Activated T-helper 17 cell treated with anti-CD3 and anti-CD28 coated beads, Interleukin-2, amount 50 U/mL, for 72 hours (primary cell): ENCODE data around the gene CAPN3. TPM values are rescaled to one million over a fixed set of nuclear protein-coding genes. Genes with fewer than 3 reads are reported as not detected.

Source experiments
- ATAC-seq: fragments of 150-1000 bp; cut with Tn5 transposase; replicated peaks from 2 replicates; pipeline ENCODE4 v1.10.0; 2021; ENCODE audit warnings: mild to moderate bottlenecking, moderate library complexity
- H3K27ac Mint-ChIP-seq: one replicate; pipeline ENCODE4 v1.8.0; 2022; ENCODE audit warnings: mixed read lengths
- H3K27me3 Mint-ChIP-seq: one replicate; pipeline ENCODE4 v1.8.0; 2022; ENCODE audit warnings: mixed read lengths
- H3K36me3 Mint-ChIP-seq: one replicate; pipeline ENCODE4 v1.8.0; 2022; ENCODE audit warnings: low read depth, mild to moderate bottlenecking, mixed read lengths
- H3K4me1 Mint-ChIP-seq: one replicate; pipeline ENCODE4 v1.8.0; 2022; ENCODE audit warnings: mixed read lengths
- H3K4me3 Mint-ChIP-seq: one replicate; pipeline ENCODE4 v1.8.0; 2022; ENCODE audit warnings: mild to moderate bottlenecking, mixed read lengths
- H3K9me3 Mint-ChIP-seq: one replicate; pipeline ENCODE4 v1.8.0; 2022; ENCODE audit warnings: mixed read lengths
- total RNA-seq, 2 donors: library from RNA; stranded (reverse); gene quantifications; one replicate each; pipeline ENCODE4 v1.2.3, GENCODE V29; 2022

CAPN3 gene
- total RNA-seq, 2 donors from 2014 or later: 3.2 to 4.6 TPM

DNA sequence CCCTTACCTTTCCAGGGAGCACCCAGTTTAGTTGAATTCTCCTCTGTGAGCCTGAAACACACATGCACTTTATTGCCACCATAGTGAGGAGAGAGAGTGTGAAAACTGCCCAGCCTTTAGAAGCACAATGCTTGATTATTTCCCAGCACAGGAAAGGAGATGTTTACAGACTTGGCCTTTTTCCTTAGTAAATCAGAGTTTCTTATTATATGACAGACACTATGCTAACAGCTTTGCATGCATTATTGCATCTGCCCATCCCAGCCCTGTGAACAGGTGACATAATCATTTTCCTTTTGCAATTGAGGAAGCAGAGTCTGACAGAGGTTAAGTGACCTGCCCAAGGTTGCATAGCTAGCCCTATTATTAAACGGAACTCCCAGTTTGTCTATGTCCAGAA lies 36.5 kb downstream of the CAPN3 start:
- ATAC-seq: no peak
- H3K27me3 Mint-ChIP-seq: no peaks in the 10 kb centered on the region
- H3K9me3 Mint-ChIP-seq: no peaks in the 10 kb centered on the region
- no peaks in the 10 kb centered on the region for H3K4me1 Mint-ChIP-seq
- H3K36me3 Mint-ChIP-seq: peaks cover 6% of the 10 kb centered on the region
- H3K27ac Mint-ChIP-seq: no peak overlapping the region
- H3K4me3 Mint-ChIP-seq: no peak overlapping the region

DNA sequence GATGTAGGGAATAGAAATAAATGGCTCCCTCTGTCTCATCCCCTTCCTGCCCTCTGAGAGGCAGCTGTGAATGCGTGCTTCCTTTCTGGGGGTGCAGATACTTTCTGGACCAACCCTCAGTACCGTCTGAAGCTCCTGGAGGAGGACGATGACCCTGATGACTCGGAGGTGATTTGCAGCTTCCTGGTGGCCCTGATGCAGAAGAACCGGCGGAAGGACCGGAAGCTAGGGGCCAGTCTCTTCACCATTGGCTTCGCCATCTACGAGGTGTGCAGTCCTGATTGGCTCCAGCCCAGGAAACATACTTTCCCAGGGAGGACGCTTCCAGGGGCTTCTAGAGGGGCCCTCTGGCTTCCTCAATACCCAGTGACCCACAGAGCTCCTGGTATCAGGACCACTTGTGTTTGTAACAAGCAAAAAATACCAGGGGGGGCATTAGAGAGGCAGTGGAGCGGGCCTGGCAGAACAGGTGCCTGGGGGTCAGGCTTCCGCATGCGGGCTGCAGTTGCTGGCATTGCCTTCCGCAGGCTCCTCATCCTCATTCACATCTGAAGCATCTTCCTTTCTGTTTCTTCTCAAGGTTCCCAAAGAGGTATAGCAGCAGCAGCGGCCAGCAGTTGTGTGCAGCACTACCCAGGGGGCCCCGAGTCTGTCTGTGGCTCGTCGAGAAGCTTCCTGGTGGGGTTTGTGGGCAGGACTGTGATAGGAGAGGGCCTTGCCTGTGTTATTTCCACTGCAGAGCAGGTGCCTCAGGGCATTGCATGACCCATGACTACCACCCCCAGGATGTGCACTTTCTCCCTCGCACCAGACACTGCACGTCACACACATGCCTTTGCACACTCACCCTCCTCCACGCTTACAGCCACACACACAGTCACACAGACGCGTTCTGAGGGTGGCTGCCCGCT lies 42.5 kb downstream of the CAPN3 start:
- Mint-ChIP-seq H3K36me3 (peaks cover 6% of the 10 kb centered on the region), H3K9me3 (no peaks in the 10 kb centered on the region)

DNA sequence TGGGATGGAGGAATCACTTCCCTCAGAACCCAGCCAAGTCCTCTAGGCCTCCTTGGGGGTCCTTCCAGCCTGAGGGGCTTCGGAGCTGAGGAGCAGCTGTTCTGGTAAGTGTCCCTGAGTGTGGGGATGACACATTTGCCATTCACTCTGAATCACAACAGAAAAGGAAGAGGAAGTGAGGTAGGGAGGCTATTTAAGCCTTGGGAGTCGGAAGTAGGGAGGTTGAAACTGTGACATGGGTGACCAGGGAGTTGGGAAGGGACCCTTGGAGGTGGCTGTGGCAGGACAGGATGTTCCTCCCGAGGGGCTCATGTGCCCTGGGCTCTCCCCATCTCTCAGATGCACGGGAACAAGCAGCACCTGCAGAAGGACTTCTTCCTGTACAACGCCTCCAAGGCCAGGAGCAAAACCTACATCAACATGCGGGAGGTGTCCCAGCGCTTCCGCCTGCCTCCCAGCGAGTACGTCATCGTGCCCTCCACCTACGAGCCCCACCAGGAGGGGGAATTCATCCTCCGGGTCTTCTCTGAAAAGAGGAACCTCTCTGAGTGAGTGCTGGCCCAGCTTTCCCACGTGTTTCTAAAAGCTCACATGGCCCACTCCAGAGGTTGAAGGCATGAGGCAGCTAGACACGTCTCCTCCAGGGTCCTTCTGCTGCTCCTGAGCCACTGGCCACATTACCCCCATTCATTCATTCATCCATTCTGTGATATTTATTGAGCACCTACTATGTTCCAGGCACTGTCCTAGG lies 43.3 kb downstream of the CAPN3 start:
- H3K4me1 Mint-ChIP-seq: peaks cover 6% of the 10 kb centered on the region
- no peaks in the 10 kb centered on the region for H3K27me3 Mint-ChIP-seq
- H3K9me3 Mint-ChIP-seq: no peaks in the 10 kb centered on the region
- peak overlapping the region; percentile 50 for H3K4me3 Mint-ChIP-seq
- peaks cover 6% of the 10 kb centered on the region for H3K36me3 Mint-ChIP-seq
- ATAC-seq: no peak
- H3K27ac Mint-ChIP-seq: peak overlapping the region; percentile 48

More for the DNA sequence above, 42.5 kb downstream of the CAPN3 start:
- peaks cover 6% of the 10 kb centered on the region for H3K4me1 Mint-ChIP-seq
- peak overlapping the region; percentile 6 for H3K27ac Mint-ChIP-seq
- ATAC-seq: peak; percentile 74
- H3K4me3 Mint-ChIP-seq: peak overlapping the region; percentile 50
- no peaks in the 10 kb centered on the region for H3K27me3 Mint-ChIP-seq

DNA sequence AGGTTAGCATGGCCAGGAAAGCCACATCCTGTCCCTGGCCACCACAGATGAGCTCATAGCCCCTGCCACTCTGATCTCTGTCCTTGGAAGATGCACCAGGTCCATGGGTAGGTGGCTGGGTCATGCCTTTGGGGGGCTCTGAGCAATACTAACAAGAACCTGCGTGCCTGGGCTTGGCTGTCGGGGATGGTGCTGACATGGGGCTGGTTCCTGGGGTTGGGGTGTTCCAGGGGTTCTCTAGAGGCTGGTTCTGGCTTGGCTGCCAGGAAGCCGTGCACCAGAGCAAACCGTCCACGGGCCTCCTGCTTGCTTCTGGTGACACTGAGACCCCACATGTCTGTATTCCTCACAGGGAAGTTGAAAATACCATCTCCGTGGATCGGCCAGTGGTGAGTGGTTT lies 44.1 kb downstream of the CAPN3 start:
- Mint-ChIP-seq H3K4me1 (peaks cover 6% of the 10 kb centered on the region), H3K27me3 (no peaks in the 10 kb centered on the region), H3K9me3 (no peaks in the 10 kb centered on the region), H3K36me3 (peaks cover 6% of the 10 kb centered on the region), H3K27ac (peak overlapping the region; percentile 48), H3K4me3 (no peak overlapping the region)
- ATAC-seq: no peak

DNA sequence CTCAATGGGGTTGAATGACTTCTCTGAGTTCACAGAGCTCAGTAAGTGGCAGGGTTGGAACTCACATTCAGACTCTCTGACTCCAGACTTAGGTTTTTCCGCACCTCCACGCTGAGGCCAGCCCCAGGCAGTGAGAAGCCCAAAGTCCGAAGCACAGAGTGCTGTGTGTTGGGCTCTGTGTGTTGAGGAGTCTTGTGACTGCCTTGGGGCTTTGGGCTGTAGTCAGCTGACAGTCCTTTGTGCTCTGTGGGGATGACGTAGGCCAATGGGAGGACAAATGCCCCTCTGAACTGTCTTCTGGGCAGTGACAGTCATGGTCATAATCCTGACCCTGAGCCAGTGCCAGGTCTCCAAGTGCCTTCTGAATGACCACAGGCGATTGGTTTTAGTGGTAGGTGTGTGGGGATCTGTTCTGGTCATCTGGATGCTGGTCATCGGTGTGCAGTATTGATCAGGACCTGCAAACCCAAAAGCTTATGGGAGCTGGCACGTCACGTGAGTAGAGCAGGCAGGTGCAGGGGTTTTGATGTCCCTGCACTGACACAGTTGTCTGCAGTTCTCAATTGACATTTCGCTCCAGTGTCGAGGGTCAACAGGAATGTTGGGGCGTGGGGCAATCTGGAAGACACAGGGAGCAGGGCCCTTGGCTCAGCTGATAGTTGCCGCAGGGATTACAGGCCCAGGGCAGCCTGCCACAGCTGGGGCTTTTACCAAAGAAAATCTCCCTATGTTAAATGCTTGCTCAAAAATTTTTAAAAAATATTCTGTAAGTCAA lies 45.3 kb downstream of the CAPN3 start:
- no peaks in the 10 kb centered on the region for H3K9me3 Mint-ChIP-seq
- H3K27me3 Mint-ChIP-seq: no peaks in the 10 kb centered on the region
- H3K36me3 Mint-ChIP-seq: peaks cover under 1% of the 10 kb centered on the region
- H3K4me3 Mint-ChIP-seq: no peak overlapping the region
- peaks cover 6% of the 10 kb centered on the region for H3K4me1 Mint-ChIP-seq
- no peak overlapping the region for H3K27ac Mint-ChIP-seq
- no peak for ATAC-seq

DNA sequence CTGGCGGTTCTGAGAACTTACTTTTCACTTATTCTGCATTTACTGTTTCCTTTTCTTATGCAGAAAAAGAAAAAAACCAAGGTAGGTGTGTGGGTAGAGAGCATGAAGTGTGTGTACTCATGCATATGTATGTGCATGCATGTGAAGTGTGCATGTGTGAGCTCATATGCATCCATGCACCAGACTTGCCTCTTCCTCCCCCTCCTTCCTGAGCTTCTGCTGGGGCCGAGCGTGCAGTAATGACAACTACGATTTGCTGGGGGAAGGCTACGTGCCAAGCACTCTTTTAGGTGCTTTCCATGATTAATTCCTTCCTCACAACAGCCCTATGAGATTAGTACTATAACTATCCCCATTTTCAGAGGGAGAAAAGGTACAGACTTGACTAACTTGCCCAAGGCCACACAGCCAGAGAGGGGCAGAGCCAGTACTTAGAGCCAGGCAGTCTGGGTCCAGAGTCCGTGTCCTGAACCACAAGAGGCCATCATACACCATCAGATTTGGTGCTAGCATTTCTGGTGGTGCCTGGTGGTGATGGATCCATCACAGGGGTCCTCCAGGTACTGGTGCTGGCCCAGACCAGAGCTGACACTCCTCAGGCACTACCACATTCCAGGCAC lies 46.7 kb downstream of the CAPN3 start:
- ATAC-seq: peak; percentile 20
- Mint-ChIP-seq H3K27ac (no peak overlapping the region), H3K9me3 (no peaks in the 10 kb centered on the region), H3K4me1 (peaks cover 6% of the 10 kb centered on the region), H3K4me3 (no peak overlapping the region), H3K27me3 (no peaks in the 10 kb centered on the region), H3K36me3 (peaks cover 9% of the 10 kb centered on the region)

DNA sequence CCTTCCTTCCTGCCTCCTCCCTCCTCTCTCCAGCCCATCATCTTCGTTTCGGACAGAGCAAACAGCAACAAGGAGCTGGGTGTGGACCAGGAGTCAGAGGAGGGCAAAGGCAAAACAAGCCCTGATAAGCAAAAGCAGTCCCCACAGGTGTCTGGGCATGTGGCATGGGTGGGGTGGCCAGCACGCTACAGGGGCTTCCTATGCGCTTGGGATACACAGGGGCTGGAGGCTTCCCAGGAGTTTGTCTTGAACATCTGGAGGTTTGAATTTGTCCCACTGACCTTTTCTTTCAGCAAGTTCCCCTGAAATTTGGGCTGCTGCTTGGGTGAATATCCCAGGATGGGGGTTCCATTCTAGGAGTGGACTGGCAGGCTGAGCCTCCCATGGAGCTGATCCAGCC lies 48.9 kb downstream of the CAPN3 start:
- no peak overlapping the region for H3K4me3 Mint-ChIP-seq
- ATAC-seq: no peak

DNA sequence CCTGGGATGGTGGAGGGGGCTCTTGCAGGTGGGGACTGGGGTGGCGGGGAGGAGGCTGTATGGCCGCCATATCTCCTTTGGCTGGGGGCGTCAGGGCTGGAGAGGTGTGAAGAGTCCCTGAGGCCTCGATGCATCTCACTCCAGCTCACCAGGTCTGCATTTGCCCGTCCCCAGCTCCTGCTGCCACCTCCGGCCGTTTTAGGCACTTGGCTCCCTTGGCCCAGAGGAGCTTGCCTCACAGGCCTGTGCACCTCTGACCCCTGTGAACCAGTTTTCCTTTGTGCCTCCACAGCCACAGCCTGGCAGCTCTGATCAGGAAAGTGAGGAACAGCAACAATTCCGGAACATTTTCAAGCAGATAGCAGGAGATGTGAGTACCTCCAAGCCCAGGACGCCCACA lies 49.7 kb downstream of the CAPN3 start:
- H3K4me3 Mint-ChIP-seq: no peak overlapping the region
- H3K4me1 Mint-ChIP-seq: no peaks in the 10 kb centered on the region
- ATAC-seq: no peak
- no peaks in the 10 kb centered on the region for H3K27me3 Mint-ChIP-seq
- no peak overlapping the region for H3K27ac Mint-ChIP-seq
- H3K36me3 Mint-ChIP-seq: peaks cover 31% of the 10 kb centered on the region
- no peaks in the 10 kb centered on the region for H3K9me3 Mint-ChIP-seq

More for the DNA sequence above, 48.9 kb downstream of the CAPN3 start:
- H3K27me3 Mint-ChIP-seq: no peaks in the 10 kb centered on the region
- peaks cover 23% of the 10 kb centered on the region for H3K36me3 Mint-ChIP-seq
- H3K27ac Mint-ChIP-seq: peak overlapping the region; percentile 46
- peaks cover 2% of the 10 kb centered on the region for H3K4me1 Mint-ChIP-seq
- H3K9me3 Mint-ChIP-seq: no peaks in the 10 kb centered on the region

DNA sequence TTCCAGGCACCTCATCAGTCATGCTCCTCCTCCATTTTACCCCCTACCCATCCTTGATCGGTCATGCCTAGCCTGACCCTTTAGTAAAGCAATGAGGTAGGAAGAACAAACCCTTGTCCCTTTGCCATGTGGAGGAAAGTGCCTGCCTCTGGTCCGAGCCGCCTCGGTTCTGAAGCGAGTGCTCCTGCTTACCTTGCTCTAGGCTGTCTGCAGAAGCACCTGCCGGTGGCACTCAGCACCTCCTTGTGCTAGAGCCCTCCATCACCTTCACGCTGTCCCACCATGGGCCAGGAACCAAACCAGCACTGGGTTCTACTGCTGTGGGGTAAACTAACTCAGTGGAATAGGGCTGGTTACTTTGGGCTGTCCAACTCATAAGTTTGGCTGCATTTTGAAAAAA lies 52.6 kb downstream of the CAPN3 start:
- ATAC-seq: no peak
- Mint-ChIP-seq H3K4me3 (no peak overlapping the region), H3K27me3 (no peaks in the 10 kb centered on the region), H3K9me3 (no peaks in the 10 kb centered on the region), H3K36me3 (peaks cover 55% of the 10 kb centered on the region), H3K4me1 (no peaks in the 10 kb centered on the region), H3K27ac (no peak overlapping the region)

DNA sequence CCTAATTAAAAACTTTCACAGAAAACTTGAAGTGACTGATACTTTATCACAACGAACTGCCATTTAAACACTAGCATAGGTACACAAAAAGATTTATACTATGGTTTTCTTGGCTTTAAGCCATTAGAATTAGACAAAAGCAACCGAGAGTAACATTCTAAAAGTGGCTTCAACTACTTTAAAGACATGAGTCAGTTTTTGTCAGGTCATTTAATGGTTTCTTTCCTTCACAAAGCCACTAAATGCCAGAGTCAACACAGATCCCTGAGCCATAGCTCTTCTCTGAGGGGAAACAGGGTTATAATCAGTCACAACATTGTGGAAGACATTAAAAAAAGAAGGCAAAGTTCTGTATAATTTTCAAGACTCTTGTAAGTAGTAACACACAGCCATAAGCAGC lies 54.6 kb downstream of the CAPN3 start:
- Mint-ChIP-seq H3K36me3 (peaks cover 70% of the 10 kb centered on the region), H3K4me1 (no peaks in the 10 kb centered on the region), H3K27me3 (no peaks in the 10 kb centered on the region), H3K27ac (no peak overlapping the region), H3K9me3 (no peaks in the 10 kb centered on the region), H3K4me3 (no peak overlapping the region)
- ATAC-seq: no peak

DNA sequence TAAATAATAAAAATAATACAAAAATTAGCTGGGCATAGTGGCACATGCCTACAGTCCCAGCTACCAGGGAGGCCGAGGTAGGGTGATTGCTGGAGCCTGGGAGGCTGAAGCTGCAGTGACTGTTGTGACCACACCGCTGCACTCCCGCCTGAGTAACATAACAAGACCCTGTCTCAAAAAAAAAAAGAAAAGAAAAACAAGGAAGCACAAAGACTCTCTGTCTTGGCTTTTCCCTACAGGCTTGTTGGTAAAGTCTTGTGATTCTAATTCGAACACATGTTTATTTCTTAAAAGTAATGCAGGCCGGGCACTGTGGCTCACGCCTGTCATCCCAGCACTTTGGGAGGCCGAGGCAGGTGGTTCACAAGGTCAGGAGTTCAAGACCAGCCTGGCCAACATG lies 60.1 kb downstream of the CAPN3 start:
- no peaks in the 10 kb centered on the region for H3K4me1 Mint-ChIP-seq
- no peaks in the 10 kb centered on the region for H3K9me3 Mint-ChIP-seq
- H3K4me3 Mint-ChIP-seq: no peak overlapping the region
- no peaks in the 10 kb centered on the region for H3K27me3 Mint-ChIP-seq
- ATAC-seq: no peak
- no peak overlapping the region for H3K27ac Mint-ChIP-seq
- H3K36me3 Mint-ChIP-seq: peaks cover 88% of the 10 kb centered on the region

DNA sequence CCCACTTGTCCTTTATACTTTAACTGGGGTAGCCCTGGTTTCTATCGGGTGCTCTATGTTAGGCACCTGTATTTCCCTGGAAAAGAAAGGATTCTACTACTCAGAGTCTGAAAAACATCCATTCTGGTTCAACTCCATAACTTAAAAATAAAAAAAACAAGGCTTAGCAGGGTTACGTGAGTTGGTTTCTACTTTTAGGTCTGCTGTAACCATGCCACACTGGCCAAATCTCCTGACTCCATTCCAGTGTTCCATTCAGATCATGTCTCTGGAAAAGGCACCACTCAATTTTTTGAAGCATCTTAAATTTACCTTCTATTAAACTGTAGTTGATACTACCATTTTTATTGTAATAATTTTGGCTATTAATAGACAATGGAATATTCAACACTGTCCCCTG lies 62.1 kb downstream of the CAPN3 start:
- H3K27me3 Mint-ChIP-seq: no peaks in the 10 kb centered on the region
- H3K27ac Mint-ChIP-seq: no peak overlapping the region
- no peaks in the 10 kb centered on the region for H3K9me3 Mint-ChIP-seq
- H3K4me3 Mint-ChIP-seq: no peak overlapping the region
- ATAC-seq: no peak
- H3K36me3 Mint-ChIP-seq: peaks cover 93% of the 10 kb centered on the region
- H3K4me1 Mint-ChIP-seq: no peaks in the 10 kb centered on the region

DNA sequence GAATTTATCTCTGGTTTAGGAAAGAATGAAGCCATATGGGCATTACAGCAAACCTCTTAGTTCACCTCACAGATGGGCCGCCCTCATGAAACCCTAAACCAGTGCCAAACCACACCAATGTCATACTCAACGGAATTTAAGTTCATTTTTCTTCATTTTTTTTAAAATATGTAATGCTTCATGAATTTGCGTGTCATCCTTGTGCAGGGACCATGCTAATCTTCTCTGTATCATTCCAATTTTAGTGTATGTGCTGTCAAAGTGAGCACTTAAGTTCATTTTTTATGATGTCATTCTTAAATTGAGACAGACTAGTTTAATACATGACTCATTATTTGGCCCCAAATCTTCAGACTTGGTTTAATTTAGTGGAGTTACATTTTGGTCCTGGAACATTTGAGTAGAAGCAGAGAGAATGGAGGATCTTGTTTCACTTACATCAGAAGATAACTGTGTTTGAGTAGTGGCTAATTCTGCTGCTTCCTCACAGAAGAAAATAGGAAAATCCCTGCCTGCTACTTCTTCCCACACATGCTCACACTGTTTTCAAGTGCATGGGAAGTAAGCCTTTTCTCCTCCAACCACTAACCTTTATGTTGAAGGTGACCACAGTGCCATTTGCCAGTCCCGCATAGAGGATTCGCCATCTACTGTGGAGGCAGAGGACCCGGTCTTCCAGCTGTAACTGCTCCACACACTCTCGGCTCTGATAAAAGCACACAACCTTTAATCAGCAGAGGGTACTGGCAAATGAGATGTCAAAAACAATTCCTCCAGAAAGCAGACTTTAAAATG lies 68.3 kb downstream of the CAPN3 start:
- Mint-ChIP-seq H3K27me3 (no peaks in the 10 kb centered on the region), H3K36me3 (peaks cover 94% of the 10 kb centered on the region), H3K9me3 (no peaks in the 10 kb centered on the region), H3K4me1 (no peaks in the 10 kb centered on the region), H3K27ac (no peak overlapping the region), H3K4me3 (no peak overlapping the region)
- no peak for ATAC-seq
